Cardiac fibroblast (primary cell): ENCODE measurements around the gene TMEM119.
A peak's percentile ranks its signal among the peaks of the same experiment; 100 is the strongest.

Experiments used
- DNase-seq, 2 donors: peaks; one replicate each; pipeline versions ENCODE4 v3.0.0 to v3.0.0-alpha.2; 2010; ENCODE audit warnings: low read depth in 2 of 2
- H3K4me3 ChIP-seq, 2 donors: replicated peaks in 1 of 2; 1 replicate in 1 of 2; 2 replicates in 1 of 2; pipeline ENCODE4 v1.5.1; 2011; ENCODE audit warnings: low read depth in 2 of 2, low read length in 2 of 2, mild to moderate bottlenecking in 2 of 2, moderate library complexity in 1 of 2
- TF ChIP-seq, protein P1 (sequence below): IDR thresholded peaks from one replicate; pipeline ENCODE4 v1.5.1; 2011; ENCODE audit warnings: low read depth, mild to moderate bottlenecking, low read length, inconsistent platforms

Gene TMEM119

DNA sequence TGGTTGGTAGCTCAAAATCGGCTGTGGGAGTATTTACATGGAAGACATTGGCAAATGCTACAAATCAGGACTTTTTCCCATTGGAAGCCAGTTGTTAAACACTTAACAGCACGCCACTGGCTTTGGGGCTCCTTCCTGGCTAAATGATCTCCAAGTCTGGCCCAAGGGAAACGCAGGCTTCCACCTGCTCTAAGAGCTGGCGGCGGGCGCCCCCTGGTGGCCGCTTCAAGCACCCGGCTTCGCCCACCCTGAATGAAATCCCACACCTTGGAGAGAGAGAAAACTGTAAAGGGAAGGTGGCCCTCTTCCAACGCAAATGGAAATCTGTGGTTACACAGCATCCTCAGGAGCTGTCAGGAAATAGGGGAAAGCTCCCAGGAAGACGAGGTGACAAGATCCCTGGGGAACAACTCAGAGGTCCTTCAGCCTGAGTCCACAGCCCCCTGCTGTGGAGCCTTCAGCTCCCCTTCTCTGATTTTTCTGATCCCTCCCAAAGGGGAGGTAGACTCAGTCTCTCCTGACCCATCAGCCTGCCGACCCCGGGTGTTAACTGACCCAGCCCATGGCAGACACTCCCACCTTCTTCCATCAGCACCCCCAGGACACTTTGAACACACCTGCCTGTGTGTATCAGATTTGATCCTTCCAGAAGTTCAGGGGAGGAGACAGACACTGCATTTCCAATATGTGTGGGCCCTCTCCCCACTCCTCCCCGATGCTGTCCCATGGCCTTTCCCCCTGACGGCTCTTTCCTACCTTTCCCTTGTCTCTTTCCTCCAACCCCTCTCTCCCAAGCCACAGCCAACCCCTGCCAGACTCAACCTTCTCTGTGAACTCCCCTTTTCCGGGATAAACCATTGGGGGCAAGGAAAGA is 20.4 kb upstream of the TMEM119 start:
- DNase-seq: peak; percentile 89 to 91
- TF ChIP-seq, protein P1, sequence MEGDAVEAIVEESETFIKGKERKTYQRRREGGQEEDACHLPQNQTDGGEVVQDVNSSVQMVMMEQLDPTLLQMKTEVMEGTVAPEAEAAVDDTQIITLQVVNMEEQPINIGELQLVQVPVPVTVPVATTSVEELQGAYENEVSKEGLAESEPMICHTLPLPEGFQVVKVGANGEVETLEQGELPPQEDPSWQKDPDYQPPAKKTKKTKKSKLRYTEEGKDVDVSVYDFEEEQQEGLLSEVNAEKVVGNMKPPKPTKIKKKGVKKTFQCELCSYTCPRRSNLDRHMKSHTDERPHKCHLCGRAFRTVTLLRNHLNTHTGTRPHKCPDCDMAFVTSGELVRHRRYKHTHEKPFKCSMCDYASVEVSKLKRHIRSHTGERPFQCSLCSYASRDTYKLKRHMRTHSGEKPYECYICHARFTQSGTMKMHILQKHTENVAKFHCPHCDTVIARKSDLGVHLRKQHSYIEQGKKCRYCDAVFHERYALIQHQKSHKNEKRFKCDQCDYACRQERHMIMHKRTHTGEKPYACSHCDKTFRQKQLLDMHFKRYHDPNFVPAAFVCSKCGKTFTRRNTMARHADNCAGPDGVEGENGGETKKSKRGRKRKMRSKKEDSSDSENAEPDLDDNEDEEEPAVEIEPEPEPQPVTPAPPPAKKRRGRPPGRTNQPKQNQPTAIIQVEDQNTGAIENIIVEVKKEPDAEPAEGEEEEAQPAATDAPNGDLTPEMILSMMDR: peak; percentile 94
- H3K4me3 ChIP-seq: no peak overlapping the region

DNA sequence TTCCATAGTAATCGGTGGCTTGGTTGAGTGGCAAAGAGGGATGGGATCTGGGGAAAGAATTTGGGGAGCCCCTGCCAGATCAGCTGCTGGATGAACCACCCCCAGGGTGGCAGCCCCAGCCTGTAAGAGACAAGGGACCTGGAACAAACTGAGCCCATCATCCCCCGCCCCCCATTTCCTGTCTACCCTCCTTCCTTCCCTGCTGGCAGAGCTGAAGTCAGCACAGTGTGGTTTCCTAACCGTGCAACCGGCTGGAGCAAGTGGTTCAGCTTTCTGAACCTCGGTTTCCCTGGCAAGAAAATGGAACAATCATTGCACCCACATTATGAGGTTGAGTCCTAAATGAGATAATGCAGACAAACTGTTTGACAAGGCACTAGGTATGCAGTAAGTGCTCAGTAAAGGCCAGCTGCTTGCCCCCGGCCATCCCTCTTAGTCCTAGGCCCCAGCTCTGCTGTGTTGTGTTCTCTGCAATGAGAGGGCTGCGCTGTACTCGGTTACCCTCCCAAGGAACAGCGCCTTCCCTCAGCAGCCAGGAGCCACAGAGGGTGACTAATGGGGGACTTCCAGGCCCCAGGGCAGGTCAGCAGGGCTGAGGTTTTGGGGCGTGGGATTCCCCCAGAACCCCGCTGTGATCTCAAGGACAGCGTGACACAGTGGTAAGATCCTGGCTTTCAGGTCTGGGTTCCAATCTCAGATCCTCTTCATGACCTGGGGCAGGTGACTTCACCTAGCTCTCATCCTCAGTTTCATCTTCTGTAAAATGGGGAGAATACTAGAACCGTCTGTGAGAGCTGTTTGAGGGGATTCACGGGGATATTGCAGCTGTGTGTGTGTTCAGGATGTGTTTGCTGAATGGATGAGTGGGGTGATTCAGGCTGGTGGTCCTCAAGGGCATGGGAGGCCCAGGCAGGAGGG is 19.3 kb upstream of the TMEM119 start:
- peak in 1 of 2 donors; percentile 48 for DNase-seq
- TF ChIP-seq, protein P1: no peak
- H3K4me3 ChIP-seq: no peak overlapping the region

DNA sequence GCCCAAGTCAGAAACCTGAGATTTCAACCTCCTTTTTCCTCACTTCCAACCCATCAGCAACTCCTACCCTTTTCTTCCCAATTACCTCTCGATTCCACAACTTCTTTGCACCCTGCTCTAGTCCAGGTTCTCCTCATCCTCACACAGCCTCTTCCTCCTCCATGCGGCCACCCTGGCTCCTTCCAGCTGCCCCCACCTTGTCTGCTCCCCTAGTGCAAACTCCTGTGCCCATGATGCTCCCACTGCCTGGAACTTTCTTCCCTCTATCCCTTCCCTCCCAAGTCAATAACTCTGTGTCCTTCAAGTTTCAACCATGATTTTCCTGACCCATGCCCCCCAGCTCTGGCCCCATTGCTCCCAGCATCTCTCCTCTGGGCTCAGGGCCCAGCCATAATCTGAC is 18.5 kb upstream of the TMEM119 start:
- DNase-seq: no peak
- TF ChIP-seq, protein P1: no peak
- H3K4me3 ChIP-seq: no peak overlapping the region

DNA sequence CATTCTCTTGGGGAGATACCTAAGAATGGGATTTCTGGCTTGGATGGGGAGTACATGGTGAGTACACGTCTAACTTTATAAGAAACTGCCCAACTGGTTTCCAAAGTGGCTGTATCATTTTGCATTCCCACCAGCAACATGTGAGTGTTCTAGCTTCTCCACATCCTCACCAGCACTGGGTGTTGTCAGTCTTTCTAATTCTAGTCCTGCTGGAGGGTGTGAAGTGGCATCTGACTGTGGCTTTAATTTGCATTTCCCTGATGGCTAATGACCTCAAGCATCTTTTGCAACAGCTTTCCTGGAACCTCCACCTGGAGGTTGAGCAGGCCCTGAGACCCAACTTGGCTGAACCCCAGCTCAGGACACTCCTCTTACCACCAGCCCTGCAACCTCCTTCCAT is 18.0 kb upstream of the TMEM119 start:
- H3K4me3 ChIP-seq: no peak overlapping the region
- TF ChIP-seq, protein P1: no peak
- no peak for DNase-seq

DNA sequence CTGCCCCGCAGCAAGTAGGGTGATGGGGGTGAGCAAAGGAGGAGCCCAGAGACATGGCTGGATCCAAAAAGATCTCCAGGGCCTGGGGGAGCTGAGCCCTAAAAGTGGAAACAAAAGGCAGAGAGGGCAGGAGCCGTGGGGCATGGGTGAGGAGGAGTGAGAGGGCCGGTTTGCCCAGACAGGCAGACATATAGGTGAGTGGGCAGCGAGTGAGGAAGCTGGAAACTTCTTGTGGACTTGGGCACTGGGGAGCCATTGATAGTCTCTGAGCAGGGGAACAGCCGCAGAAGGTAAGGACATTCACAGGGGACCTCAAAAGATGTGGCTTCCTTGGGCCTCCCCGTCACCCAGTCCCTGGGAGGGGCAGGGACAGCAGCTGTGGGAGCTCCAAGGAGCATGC is 16.8 kb upstream of the TMEM119 start:
- H3K4me3 ChIP-seq: no peak overlapping the region
- TF ChIP-seq, protein P1: no peak
- no peak for DNase-seq

DNA sequence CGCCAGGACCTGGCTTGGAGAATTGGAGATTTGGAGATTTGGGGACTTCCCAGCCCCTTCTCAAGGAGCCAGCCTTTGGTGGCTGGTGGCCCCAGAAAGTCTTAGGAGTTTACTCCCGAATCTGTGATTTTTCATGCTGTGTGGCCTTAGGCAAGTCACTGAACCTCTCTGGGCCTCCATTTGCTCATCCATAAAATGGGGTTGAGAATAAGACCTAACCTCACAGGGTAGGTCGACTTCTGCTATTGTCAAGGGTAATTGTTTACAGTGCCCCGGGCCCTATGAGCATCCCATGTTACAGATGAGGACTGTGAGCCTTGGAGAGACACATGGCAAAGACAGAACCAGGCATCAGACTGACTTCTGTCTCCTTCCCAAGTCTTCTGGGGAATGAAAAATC is 16.2 kb upstream of the TMEM119 start:
- TF ChIP-seq, protein P1: no peak

More for the DNA sequence above, 16.2 kb upstream of the TMEM119 start:
- H3K4me3 ChIP-seq: no peak overlapping the region
- no peak for DNase-seq
